PC-9 (cell line): Measurements from ENCODE around the gene RPL26.

Source experiments
- CTCF ChIP-seq: fragments of 200-600 bp; sonication (generic); conservative IDR thresholded peaks from 2 replicates; pipeline ENCODE4 v1.6.1; 2017; ENCODE audit warnings: mixed run types, antibody characterized with exemption, mild to moderate bottlenecking, moderate library complexity
- EZH2 ChIP-seq: fragments of 200-600 bp; sonication (generic); IDR thresholded peaks from 2 replicates; pipeline ENCODE4 v1.8.0; 2017; ENCODE audit warnings: antibody characterized with exemption, low read depth

GRCh38 chr17:8419305-8419704, 36.3 kb upstream of the RPL26 start:
- TF ChIP-seq CTCF, result no peak
- no peak for TF ChIP-seq EZH2
